Measurements from ENCODE around the gene MEGF10.

Gene MEGF10

GRCh38 chr5:127409921-127410675 lies 119.5 kb downstream of the MEGF10 start:
- DNase-seq (ENCODE audit: low read depth in 1 of 2, low spot score in 1 of 2) = no peak

GRCh38 chr5:127410959-127411358 lies 120.4 kb downstream of the MEGF10 start:
- DNase-seq (ENCODE audit: low read depth in 1 of 2, low spot score in 1 of 2) = no peak

- no peak for DNase-seq (ENCODE audit: low read depth in 1 of 2, low spot score in 1 of 2)
Observed at GRCh38 chr5:127411381-127411780, 120.8 kb downstream of the MEGF10 start.

- no peak for DNase-seq (ENCODE audit: low read depth in 1 of 2, low spot score in 1 of 2)
Observed at GRCh38 chr5:127412698-127413097, 122.1 kb downstream of the MEGF10 start.

GRCh38 chr5:127415034-127415433 lies 124.4 kb downstream of the MEGF10 start:
- DNase-seq (ENCODE audit: low read depth in 1 of 2, low spot score in 1 of 2) = no peak

GRCh38 chr5:127416906-127417305 lies 126.3 kb downstream of the MEGF10 start:
- DNase-seq (ENCODE audit: low read depth in 1 of 2, low spot score in 1 of 2) = no peak

GRCh38 chr5:127417528-127417927 lies 126.9 kb downstream of the MEGF10 start:
- no peak for DNase-seq (ENCODE audit: low read depth in 1 of 2, low spot score in 1 of 2)

- no peak for DNase-seq (ENCODE audit: low read depth in 1 of 2, low spot score in 1 of 2)
Observed at GRCh38 chr5:127418367-127418766, 127.8 kb downstream of the MEGF10 start.

- no peak for DNase-seq (ENCODE audit: low read depth in 1 of 2, low spot score in 1 of 2)
Observed at GRCh38 chr5:127418974-127419682, 128.5 kb downstream of the MEGF10 start.

GRCh38 chr5:127419683-127420257 lies 129.2 kb downstream of the MEGF10 start:
- DNase-seq (ENCODE audit: low read depth in 1 of 2, low spot score in 1 of 2) = no peak

- DNase-seq (ENCODE audit: low read depth in 1 of 2, low spot score in 1 of 2) = no peak
Observed at GRCh38 chr5:127420758-127421157, 130.2 kb downstream of the MEGF10 start.

- DNase-seq (ENCODE audit: low read depth in 1 of 2, low spot score in 1 of 2) = no peak
Observed at GRCh38 chr5:127421471-127421870, 130.9 kb downstream of the MEGF10 start.

- no peak for DNase-seq (ENCODE audit: low read depth in 1 of 2, low spot score in 1 of 2)
Observed at GRCh38 chr5:127423173-127423798, 132.7 kb downstream of the MEGF10 start.

GRCh38 chr5:127425037-127425436 lies 134.4 kb downstream of the MEGF10 start:
- no peak for DNase-seq (ENCODE audit: low read depth in 1 of 2, low spot score in 1 of 2)

- no peak for DNase-seq (ENCODE audit: low read depth in 1 of 2, low spot score in 1 of 2)
Observed at GRCh38 chr5:127425868-127426267, 135.3 kb downstream of the MEGF10 start.

- no peak for DNase-seq (ENCODE audit: low read depth in 1 of 2, low spot score in 1 of 2)
Observed at GRCh38 chr5:127426661-127427060, 136.1 kb downstream of the MEGF10 start.

GRCh38 chr5:127428276-127428675 lies 137.7 kb downstream of the MEGF10 start:
- no peak for DNase-seq (ENCODE audit: low read depth in 1 of 2, low spot score in 1 of 2)

GRCh38 chr5:127428748-127429147 lies 138.2 kb downstream of the MEGF10 start:
- DNase-seq (ENCODE audit: low read depth in 1 of 2, low spot score in 1 of 2) = no peak

- DNase-seq (ENCODE audit: low read depth in 1 of 2, low spot score in 1 of 2) = no peak
Observed at GRCh38 chr5:127429928-127430327, 139.3 kb downstream of the MEGF10 start.

- no peak for DNase-seq (ENCODE audit: low read depth in 1 of 2, low spot score in 1 of 2)
Observed at GRCh38 chr5:127430627-127431026, 140.0 kb downstream of the MEGF10 start.

- no peak for DNase-seq (ENCODE audit: low read depth in 1 of 2, low spot score in 1 of 2)
Observed at GRCh38 chr5:127431977-127432585, 141.5 kb downstream of the MEGF10 start.

Measured in activated T-helper 1 cell treated with anti-CD3 and anti-CD28 coated beads, Interleukin-2, amount 50 U/mL, for 16 hours (primary cell).